ENCODE data around the gene HSD11B1L. TPM values are rescaled to one million over a fixed set of nuclear protein-coding genes. Genes with fewer than 3 reads are reported as not detected.

Gene HSD11B1L, protein sequence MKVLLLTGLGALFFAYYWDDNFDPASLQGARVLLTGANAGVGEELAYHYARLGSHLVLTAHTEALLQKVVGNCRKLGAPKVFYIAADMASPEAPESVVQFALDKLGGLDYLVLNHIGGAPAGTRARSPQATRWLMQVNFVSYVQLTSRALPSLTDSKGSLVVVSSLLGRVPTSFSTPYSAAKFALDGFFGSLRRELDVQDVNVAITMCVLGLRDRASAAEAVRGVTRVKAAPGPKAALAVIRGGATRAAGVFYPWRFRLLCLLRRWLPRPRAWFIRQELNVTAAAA
- 2.4 and 3.1 TPM in 2 replicates for total RNA-seq (2022)
- Bru-seq, nascent RNA: percentile 32 among the genes with signal in this experiment
- BruChase-seq, experiment 1, labeled RNA remaining after a 2-hour chase: percentile 41 among the genes with signal in this experiment
- BruChase-seq, experiment 2, labeled RNA remaining after a 6-hour chase: percentile 42 among the genes with signal in this experiment
- long read RNA-seq, partial matches to known transcripts: 1 of 4 reads
- long read RNA-seq, other reads (novel, unspliced or antisense): 1 of 4 reads

DNA sequence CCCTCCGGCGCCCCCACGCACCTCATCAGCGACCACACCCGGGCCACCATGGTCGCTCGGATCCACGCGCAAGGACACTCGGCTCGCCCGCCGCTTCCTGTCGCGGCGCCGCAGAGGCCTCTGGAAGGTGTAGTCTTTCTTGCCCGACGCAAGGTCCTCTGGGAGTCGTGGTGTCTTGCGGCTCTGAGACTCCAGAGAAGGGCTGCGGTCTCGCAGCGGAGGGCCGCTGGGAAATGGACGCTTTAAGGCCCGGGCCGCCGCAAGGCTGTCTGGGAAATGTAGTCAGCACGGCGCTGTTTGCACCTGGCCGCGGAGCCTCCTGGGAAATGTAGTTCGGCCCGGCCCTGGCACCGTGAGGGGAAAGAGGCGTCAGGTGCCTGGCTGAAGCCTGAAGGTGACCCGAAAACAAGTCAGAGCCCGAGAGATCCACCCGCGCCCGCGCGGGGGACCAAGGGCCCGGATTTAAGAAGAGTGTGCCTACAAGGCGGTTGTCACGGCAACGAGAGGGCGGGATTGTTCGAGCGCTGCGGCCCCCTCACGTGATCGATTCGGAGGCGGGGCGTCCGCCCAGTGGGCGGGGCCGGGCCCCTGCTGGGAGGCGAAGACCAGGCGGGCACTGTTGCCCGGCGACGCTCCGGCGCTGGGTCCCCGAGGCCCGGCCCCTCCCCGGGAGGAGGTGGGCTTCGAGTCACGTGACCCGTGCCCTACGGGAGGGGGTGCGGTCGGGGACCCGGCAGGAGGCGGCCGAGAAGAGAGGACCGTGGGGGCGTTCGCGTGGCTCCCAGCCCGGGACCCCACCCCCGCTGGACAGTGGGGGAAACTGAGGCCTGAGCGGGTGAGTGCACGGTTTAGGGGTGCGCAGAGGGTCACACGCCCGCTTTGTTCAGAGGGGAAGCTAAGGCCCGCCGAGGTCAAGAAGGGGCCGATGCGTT, at the start of gene HSD11B1L, which contains the start of gene MICOS13:
HSD11B1L (plus strand) TSS at position 591 of the 932 bp plus-strand sequence. CDS start 3,806 bp downstream, outside the sequence.
MICOS13 (minus strand) TSS at position 80 of the 932 bp plus-strand sequence; CDS start at position 50, 30 bp downstream.
- BruUV-seq (replicated peaks): no TSS peak
- no peaks in the 10 kb centered on the region; the same call in 1 of the 2 replicates for H3K4me1 ChIP-seq
- H3K36me3 ChIP-seq (ENCODE audit: control insufficient read depth, insufficient read depth, low read length): no peaks in the 10 kb centered on the region
- Mint-ChIP-seq H3K27ac (ENCODE audit: unreplicated experiment) (peak within 1 kb of the TSS; percentile 96), H3K36me3 (ENCODE audit: insufficient read depth, unreplicated experiment) (peaks cover 41% of the 10 kb centered on the region), H3K27me3 (ENCODE audit: insufficient read depth, unreplicated experiment) (no peaks in the 10 kb centered on the region), H3K4me3 (ENCODE audit: unreplicated experiment) (peak within 1 kb of the TSS; percentile 79), H3K4me1 (ENCODE audit: low read depth, unreplicated experiment) (peaks cover 15% of the 10 kb centered on the region), H3K9me3 (ENCODE audit: unreplicated experiment) (no peaks in the 10 kb centered on the region)
- H3K27me3 ChIP-seq (replicated peaks; ENCODE audit: control insufficient read depth, insufficient read depth, low read length): no peaks in the 10 kb centered on the region
- TF ChIP-seq CTCF (IDR thresholded peaks at IDR 0.05; ENCODE audit: insufficient read depth in 1 of 2, low read depth in 1 of 2, low read length in 1 of 2, severe bottlenecking in 1 of 2, unreplicated experiment in 1 of 2): no peak
- no peaks in the 10 kb centered on the region for H3K9me3 ChIP-seq
- H3K4me3 ChIP-seq (ENCODE audit: low read depth, low read length): peak within 1 kb of the TSS; percentile 91
- ChIA-PET CTCF (no interaction called here), POLR2A (no interaction called here)
- intact Hi-C loops (cut with micrococcal nuclease; ENCODE audit: unreplicated experiment): loop anchor here (1.0 kb wide), 1 partner anchor 110 kb away; no protein-coding TSS in a partner anchor
- peak; percentile 96 to 98 for DNase-seq

- no peaks in the 10 kb centered on the region for H3K9me3 Mint-ChIP-seq (ENCODE audit: unreplicated experiment)
- DNase-seq: no peak
- Histone ChIP-seq H3K27me3 (replicated peaks; ENCODE audit: control insufficient read depth, insufficient read depth, low read length) (no peaks in the 10 kb centered on the region), H3K36me3 (ENCODE audit: control insufficient read depth, insufficient read depth, low read length) (peaks cover 3% of the 10 kb centered on the region), H3K4me1 (0 out of 2 replicates have a peak, but pooled peaks cover 3% of the 10 kb centered on the region), H3K4me3 (ENCODE audit: low read depth, low read length) (no peak overlapping the region), H3K9me3 (no peaks in the 10 kb centered on the region)
- TF ChIP-seq CTCF (IDR thresholded peaks at IDR 0.05; ENCODE audit: insufficient read depth in 1 of 2, low read depth in 1 of 2, low read length in 1 of 2, severe bottlenecking in 1 of 2, unreplicated experiment in 1 of 2): no peak
- CTCF ChIA-PET: no interaction called here
- peaks cover 21% of the 10 kb centered on the region for H3K4me1 Mint-ChIP-seq (ENCODE audit: low read depth, unreplicated experiment)
- H3K27ac Mint-ChIP-seq (ENCODE audit: unreplicated experiment): no peak overlapping the region
- no peaks in the 10 kb centered on the region for H3K27me3 Mint-ChIP-seq (ENCODE audit: insufficient read depth, unreplicated experiment)
- BruUV-seq (replicated peaks): no TSS peak
- POLR2A ChIA-PET: no interaction called here
- peaks cover 60% of the 10 kb centered on the region for H3K36me3 Mint-ChIP-seq (ENCODE audit: insufficient read depth, unreplicated experiment)
- no peak overlapping the region for H3K4me3 Mint-ChIP-seq (ENCODE audit: unreplicated experiment)
- intact Hi-C loops (cut with micrococcal nuclease; ENCODE audit: unreplicated experiment): no loop called here
Observed at GRCh38 chr19:5631567-5632240, 49.1 kb upstream of the HSD11B1L start.

Data from Caco-2 (cell line).